HS-5 (cell line): Measurements from ENCODE around the gene MAP2K3.

Experiments used
- DNase-seq: peaks from one replicate; pipeline ENCODE4 v3.0.0-alpha.2; 2012; ENCODE audit warnings: low read depth

The MAP2K3 gene

DNA sequence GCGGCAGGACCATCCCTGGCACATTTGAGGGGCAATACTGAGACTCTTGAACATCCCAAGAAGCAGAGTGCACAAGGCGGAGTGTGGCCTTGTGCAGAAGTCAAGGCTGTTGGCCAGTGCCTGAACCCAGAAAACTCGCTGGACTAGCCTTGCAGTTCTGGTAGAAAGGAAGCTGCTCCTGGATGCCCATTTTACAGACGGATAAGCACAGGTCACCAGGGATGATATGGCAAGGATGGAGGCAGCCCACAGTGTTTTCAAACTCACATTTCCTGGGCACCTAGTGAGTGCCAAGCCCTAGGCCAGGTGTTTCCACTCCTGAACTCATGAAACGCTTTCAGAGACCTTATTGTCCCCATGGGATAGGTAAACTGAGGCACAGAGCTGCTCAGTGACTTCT, 1.7 kb upstream of the MAP2K3 start:
- no peak for DNase-seq

DNA sequence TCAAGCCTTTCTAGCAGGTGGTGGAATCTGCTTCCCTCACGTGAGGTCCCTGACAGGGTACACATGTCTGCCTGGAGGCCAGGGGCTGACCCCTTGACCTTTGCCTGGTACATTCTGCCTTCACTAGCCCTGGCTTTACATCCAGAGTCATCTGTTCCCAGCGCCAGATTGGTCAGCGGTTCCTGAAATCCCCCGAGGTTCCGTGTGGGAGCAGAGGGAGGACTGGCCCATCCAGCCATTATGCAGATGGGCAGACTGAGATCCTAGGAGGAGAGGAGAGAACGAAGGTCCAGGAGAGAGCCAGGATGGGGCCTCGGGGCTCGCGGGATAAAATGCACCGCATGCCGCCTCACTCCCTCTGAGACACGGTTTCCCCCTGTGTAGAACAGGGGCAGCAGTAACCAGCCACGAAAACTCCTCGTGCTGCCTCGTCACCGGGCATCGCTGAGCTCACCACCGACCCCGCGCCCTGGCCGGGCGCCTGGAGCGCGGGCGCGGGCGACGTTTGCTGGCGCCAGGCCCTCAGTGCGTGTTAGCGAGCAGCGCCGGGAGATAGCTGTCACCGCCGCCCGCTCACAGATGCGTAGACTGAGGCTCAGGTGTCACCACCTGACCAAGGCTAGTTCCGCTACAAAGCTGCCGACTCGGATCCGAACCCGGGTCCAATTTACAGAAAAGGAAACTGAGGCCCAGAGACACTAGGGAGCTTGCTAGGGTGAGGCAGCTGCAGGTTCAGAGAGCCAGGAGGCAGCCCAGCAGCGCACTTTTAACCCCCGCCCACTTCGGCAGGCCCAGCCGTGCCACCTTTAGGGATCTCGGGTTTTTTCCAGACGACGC, 811 bp upstream of the MAP2K3 start:
- no peak for DNase-seq

DNA sequence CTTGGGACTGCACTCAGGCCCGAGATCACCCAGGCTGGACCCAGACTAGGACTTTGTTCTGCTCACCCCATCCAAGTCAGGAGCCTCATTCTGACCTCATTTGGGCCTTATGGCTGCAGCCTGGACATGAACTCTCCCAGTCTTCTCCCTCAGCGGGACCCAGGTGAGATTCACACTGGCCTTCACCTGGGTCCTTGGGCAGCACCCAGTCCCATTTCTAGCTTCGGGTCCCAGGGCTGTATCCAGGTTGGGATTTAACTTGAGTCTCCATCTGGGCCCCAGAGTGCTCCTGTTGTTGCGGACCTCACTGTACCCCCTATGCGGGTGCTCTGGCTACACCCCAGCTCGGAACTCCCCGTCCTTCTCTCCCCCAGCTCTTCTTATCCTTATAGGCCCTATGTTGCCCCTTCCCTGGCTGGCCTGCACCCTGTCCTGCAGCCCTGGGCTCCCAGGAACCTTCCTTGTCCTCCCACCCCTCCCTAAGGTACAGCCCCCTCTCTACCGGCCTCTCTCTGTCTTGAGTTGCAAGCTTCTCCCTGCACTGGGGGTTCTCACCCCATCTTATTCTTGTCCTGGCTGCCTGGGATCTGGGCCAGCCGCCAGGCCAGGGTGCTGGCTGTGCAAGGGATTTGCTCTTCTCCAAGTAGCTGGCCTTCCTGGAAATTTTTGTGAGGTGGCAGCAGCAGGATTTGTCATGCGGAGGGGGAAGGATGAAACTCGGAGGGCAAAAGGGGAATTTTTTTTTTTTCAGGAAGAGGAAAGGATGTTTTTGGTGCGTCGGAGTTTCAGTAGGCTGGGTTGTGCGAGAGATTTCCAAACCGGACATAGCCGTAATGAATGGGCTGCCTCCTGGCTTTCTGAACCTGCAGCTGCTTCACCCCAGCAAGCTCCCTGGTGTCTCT, 904 bp downstream of the MAP2K3 start:
- no peak for DNase-seq

DNA sequence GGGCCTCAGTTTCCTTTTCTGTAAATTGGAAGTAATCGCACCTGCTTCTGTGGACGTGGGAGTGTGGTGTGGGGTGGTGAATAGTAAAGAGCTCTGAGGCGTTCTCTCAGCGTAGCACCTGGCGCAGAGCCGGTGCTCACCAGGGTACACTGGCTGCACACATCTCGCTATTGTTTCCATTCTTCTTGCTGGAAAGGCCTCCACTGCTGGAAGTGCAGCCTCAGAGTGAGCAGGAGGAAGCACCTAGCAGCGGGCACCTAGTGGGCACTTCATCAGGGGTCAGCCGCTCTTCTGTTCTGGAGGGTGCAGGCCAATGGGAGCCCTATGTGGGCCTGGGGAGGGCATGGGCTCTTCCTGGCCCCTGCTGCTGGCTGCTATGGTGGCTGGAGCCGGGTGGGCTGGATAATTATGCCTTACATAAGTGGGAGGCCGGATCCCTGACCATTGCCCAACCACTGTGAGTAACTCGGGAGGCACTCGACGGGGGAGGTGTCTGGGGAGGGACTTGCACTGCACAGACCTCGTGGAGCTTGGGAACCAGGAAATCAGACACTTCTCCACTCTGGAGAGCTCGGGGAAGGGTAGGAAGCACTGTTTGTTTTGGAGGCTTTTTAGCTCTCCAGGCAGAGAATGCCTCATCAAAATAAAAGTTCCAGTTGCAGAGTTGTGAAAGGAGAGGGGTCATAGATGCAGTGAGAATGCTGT, 1.7 kb downstream of the MAP2K3 start:
- DNase-seq: peak; percentile 91

DNA sequence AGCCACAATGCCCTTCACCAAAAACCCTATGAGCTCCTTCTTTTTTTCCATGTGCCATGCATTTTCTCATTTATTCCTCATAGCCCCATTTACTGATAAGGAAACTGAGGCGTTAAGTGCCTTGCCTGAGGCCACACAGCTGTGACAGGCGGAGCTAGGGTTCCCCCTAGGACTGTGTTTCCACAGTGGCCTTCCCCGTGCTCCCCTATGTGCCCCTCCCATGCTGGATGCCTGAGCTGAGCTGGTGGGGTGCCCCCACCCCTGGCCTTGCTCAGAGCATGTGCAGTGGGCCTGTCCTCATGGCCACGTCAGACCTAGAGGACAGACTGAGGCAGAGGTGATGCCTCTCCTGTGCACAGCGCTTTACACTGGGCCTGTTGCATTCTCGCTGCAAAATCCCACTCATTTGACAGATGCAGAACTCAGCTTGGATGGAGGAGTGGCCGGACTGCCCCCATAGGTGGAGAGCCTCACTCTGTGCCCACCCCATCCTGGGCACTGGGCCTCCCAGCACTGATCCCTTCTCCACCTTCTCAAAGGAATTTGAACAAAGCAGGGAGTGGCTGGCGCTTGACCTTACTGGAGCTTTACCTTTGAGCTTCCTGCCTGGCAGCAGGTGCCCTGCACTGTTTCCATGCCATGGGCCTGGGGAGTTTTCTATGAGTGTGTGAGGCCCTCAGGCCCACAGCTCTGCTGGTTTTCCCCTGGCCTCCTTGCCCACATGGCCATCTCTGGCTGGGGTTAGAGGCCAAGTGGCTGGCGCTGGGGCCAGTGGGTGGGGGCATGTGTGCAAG, 2.6 kb downstream of the MAP2K3 start:
- DNase-seq: no peak

DNA sequence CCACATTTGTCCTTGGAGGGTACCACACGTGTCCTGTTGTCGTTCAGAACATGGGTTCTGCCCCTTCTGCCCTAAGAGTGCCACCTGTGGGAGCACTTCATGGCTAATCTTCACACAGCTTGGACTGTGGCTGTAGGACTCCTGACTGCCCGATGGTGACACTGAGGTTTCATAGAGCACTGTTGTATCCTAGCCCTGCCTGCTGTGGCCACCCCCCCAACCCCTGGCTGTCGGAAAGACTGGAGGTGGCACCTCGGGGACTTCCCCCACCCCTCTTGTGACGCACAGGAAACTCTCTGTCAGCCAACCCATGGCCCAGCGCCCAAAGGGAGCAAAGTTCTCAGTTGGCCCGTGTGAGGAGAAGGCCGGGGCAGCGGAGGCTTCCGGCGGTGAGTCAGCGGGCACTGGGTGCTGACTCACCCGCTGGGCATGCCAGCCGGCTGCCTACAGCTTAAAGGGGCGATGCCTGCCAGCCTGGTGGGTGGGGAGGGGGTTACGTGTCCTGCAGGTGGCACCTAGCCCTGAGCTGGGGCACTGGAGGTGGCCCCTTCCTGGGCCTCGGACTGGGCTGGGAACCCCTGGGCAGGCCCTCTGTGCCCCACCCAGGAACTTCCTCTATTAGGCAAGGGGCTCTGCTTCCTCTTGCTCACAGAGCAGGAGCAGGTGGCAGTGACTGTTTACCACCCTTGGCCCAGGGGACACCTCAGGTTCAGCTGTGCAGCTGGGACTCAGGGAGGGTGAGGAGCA, 3.4 kb downstream of the MAP2K3 start:
- peak; percentile 89 for DNase-seq

DNA sequence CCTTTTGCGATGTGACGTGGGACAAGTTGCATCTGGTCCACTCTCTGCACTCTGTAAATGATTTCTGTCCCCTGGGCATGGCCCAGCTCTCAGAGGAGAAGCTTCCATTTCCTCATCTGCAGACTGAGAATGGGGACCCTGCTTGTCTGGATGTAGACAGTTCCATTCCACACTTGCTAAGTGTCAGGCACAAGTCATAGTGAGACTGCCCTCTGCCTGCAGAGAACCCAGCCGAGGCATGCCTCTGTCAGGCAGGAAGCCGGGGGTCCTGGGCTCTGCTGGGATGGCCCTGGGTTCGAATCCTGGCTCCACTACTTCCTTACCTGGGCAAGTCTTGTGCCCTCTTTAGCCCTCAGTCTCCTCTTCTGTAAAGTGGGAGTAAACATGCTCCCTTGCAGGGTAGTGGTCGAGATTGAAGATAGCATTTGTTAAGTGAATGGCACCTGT, 4.1 kb downstream of the MAP2K3 start:
- DNase-seq: no peak

DNA sequence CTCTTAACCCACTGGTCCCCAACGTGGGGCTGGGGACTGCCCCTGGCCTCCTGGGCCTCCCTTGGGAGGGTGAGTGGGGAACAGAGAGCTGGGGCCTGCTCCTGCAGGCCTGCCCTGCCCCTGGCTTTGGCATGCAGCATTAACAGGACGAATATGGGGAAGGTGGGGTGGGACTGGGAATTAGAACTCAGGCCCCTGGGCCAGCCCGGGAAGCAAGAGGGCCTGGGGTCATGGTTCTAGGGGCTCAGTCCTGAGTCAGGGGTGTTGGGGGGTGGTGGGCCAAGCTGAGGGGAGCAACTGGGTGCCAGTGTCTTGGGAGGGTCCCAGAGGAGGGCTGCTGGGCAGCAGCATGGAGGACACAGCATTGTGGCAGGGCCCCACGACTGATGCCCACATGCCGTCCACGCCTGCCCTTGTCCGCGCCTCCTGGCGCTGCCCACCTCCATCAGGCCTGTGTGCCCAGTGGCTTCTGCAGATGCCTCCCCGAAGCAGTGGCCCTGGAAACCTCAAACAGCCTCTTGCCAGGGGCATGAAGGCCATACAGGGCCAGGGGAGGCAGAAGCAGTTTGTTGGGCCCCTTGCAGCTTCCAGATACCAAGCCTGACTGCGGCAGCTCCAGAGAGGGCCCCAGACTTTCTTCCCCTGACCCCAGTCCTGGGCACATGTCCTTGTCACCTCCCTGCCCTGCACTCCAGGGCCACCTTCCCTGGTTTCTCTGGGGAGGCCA, 4.8 kb downstream of the MAP2K3 start:
- no peak for DNase-seq

DNA sequence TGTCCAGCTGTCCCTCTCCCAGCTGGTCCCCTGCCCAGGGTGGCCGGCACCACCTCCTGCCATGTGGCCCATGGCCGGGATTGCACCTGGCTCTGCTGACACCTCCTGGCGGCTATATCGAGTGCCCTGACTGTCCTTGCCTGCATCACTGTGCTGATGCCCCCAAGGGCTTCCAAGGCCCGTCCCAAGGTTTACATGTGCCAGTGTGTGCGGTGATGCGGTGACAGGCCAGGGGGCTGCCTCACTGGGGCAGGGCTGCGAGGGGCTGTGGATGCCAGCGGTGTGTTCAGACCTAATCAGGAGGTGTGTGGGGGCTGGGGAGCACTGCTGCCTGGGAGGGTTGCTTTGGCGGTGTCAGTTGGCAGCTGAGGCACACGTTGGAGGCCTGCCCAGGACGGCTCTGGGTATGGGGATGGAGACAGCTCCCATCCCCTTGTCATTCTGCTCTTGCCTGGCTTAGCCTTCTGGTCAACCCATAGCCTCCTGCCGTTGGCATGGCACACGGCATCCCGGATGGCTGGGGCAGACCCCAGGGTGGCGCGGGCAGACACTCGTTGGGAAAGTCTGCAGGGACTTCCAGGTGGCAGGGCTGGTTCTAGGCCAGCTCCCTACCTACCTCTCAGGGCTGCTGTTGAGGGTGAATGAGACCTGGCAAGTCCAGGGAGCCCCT, 5.5 kb downstream of the MAP2K3 start:
- DNase-seq: no peak

DNA sequence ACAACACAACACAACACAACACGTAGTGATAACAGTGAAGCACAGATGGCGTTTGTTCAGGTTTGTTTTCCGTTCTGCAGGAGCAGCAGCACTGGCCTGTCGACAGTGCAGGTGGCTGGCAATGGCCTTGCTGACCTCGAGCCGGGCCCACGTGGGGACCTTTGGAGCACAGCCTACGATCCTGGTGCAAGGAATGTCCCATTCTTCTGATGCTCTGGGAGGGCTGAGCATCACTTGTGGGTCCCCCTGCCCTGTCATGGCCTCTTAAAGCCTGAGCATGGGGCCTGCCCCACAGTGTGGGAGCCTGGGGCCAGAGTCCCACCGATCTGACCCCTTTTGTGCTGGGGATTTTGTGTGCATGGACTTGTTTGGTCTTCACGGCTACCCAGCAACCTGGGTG, 6.8 kb downstream of the MAP2K3 start:
- no peak for DNase-seq

DNA sequence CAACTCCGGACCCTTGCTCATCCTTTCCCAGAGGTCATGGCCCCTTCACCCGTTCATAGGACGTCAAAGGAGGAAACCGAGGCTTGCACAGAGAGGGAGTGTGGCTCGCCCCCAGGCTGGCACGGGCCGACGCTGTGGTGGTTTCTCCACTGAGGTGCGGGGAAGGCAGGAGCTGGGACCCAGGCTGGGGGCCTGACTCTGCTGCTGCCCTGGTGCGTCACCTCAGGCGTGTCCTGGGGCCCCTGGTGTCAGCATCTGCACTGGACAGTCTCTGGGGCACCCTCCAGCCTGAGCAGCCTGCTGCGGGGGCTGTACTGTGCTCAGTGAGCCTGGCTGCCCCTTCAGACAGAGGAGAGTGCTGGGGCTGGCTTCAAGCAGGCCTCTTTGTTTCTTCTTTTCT, 7.4 kb downstream of the MAP2K3 start:
- no peak for DNase-seq

DNA sequence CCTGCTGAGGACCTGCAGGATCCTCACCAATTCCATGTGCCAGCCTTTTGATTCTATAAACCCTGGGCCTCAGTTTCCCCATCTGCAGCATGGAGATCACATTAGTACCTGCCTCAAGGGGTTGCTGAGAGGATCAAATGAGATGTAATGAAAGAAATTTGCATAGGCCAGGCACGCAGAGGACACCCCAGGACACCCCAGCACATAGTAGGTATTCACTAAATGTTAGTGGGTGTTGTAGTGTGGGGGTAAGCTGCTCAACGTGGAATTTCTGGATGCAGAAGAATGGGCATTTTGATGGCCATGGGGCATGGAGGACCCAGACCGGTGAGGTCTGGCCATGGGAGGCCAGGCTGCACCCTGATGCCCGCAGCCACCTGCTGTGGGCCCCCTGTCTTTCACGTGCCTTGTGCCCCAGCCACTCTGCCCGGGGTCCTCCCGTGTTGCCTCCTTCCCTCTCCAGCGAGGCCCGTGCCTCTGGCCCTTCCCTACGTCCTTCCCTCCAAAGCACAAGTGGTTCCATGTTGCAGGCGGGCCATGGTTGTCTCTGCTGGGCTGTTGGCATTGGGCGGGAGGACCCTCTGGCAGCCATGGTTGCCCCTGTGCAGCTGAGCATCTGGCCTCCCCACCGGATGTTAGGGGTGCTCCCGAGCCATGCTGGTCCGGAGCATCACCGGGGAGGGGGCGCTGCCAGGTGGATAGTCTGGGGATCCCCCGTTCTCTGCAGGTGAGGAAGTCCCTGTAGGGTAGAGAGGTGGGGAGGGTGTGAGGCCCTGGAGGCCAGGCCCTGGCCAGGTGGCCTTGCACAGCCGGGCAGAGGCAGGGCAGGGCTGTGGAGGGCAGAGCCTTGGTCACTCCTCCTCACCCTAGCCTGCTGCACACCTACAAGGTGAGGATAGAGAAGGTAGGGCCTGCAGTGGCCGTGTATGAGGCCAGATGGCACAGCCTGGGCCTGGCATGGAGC, 8.6 kb downstream of the MAP2K3 start:
- DNase-seq: no peak

DNA sequence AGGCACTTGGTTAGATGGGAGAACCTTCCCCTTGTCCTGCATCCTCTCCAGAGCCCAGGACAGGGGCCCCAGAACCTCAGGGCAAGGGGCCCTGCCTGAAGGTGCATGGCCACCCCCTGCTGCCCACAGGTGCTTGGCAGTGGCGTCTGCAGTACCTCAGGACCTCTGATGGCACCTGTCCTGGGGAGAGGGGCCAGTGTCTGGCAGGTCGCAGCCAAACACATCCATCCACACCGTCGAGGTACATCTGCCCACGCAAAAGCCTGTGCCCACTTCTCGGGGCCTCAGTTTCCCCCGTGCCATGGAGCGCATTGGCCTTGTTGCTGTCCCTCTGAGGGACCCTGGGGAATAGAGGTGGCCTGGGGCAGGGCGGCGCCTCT, 9.3 kb downstream of the MAP2K3 start:
- DNase-seq: no peak

DNA sequence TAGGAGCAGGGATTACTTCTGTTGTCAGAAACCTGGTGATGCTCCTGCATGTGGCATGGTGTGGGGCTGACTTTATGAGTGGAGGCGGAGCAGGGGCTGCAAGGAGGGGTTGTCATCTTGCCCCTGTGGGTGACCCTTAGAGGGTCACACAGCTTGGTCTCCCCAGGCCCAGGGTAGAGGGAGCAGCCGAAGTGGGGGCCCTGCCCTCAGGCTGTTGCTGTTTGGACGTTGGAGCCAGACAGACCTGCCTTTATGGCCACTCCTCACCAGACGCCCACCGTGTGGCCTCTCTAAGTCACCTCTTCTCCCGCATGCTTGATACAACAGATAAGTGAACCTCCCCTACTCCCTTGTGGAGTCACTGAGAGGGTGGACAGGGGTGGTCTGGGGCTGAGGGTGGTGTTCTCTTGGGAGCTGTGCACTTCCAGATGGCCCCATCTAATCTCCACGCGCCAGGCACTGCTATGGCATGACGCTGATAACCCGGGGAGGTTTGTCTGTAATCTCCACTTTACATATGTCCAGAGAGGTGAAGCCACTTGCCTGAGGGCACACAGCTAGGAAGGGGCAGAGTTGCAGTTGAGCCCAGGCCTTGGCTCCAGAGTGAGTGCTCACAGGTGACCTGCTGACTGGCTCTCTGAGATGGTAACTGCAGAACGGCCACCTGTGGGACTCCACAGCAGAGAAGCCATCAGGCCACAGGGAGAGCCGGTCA, 10.0 kb downstream of the MAP2K3 start:
- no peak for DNase-seq

DNA sequence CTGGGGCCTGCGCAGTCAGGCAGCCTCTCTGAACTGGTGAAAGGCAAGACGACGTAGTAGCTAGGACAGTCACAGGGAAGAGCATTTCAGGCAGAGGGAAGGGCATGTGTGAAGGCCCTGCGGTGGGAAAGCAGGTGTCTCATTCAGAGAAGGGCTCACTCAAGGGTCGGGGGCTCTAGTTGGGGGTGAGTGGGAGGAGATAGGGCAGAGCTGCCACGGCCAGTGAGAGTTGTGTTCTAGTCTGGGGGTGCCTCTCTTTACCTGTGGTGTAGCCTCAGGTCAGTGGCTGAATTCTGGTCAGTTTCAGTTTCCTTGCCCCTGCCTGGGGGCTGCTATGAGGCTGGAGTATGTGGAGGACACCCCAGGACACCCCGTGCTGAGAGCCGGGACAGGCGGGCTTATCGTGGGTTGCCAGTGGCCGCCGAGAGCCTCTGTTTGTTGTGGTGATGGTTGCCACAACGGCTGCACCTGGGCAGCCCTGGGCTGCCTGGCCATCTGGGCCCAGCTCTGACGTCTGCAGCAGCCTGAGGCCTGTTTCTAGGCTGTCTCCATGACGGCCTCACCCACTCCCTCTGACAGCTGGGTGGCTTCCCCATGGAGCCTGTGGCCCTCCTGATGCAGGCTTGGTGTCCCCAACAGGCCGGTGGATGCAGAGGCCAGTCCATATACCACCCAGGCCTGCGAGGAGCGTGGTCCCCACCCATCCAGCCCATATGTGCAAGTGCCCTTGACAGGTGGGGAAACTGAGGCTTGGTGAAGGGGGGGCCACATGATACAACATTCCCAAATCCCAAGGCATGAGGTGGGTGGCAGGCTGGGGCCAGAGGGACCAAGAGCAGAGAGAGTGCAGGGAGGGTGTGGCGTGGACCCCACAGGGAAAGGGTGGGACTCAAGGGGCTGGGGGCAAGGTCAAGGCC, 10.8 kb downstream of the MAP2K3 start:
- DNase-seq: no peak

DNA sequence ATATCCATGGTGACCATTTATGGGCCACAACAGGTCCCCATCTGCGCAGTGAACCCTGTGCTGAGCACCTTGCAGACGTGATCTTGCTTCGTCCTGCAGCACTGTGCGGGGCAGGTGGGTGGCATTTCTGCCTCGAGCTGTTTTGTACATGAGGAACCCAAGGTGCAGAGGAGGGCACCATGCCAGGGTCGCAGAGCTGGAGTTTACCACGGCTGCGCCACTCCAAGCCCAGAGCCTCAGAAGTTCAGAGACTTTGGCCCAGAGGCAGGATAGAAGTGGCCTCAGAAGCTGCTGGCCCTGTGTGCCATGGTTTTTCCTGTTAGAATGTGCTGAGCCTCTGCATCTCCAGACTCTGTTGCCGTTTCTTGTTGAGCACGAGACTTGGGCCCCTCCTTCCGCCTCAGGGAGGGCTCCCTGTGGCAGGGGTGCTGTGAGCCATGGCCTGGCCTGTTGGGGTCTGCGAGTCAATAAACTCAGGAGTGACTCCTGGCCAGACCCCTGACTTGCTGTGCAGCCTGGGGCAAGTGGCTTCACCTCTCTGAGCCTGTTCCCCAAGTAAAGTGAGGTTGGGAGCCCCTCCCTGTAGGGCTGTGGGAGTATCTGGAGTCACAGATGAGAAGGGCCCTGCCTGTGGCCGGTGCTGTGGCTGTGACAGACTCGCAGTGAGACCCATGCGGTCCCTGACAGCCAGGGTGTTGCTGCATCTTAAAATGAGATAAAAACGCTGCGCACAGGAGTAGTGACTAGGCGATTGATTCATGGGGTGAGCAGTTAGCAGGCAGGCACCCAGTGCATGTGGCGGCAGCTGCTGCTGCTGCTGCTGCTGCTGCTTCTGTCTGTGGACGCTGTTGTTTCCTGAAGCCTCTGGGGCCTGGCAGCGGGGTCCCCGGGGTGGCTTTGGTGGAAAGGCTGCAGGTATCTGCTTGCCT, 11.8 kb downstream of the MAP2K3 start:
- DNase-seq: no peak
